Bronchus fibroblast of lung (primary cell): ENCODE measurements around the gene GTPBP6. TPM values are rescaled to one million over a fixed set of nuclear protein-coding genes. Genes with fewer than 3 reads are reported as not detected.

Source experiments
- total RNA-seq: library from RNA; depleted of rRNA; stranded (reverse); fragments of >200 nt; gene quantifications from 2 replicates; pipeline ENCODE4 v1.2.3, GENCODE V29; 2015

Gene GTPBP6
- 66.1 and 68.7 TPM in 2 replicates for total RNA-seq

DNA sequence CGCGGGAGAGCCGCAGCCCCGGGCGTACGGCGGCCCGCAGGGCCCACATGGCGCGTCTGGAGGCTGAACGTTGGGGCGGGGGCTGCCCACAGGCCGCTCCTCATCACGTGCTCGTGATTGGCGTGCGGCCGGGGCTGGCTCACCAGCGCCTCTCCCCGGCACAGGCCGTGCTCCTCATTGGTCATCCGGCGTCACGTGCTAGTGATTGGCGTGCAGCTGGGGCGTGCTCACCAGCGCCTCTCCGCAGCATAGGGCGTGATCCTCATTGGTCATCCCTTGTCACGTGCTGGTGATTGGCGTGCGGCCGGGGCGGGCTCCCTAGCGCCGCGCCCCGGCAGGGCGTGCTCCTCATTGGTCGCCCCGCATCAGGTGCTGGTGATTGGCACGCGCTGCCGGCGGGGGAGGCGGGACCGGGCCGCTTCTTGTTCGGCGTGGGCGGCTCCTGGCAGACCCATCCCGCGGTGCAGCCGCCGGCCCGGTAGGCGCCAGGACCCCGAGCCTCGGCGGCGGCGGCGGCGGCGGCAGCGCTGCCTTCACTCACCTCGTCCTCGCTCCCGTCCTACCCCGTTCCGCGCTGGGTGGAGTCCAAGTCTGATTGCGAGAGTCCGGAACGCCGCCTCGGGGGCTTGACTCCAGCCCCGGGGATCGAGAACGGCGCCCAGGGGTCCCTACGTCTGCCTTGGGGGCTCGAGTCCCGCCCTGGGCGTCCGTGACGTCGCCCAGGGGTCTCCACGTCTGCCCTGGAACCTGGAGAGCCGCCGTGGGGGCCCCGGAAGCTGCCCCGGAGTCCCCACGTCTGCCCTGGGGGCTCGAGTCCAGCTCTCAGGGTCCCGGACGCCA is at the start of gene GTPBP6:
Gene GTPBP6 (minus strand): TSS at position 58 of the 840 bp plus-strand sequence. CDS start 9 bp downstream, at position 49.

DNA sequence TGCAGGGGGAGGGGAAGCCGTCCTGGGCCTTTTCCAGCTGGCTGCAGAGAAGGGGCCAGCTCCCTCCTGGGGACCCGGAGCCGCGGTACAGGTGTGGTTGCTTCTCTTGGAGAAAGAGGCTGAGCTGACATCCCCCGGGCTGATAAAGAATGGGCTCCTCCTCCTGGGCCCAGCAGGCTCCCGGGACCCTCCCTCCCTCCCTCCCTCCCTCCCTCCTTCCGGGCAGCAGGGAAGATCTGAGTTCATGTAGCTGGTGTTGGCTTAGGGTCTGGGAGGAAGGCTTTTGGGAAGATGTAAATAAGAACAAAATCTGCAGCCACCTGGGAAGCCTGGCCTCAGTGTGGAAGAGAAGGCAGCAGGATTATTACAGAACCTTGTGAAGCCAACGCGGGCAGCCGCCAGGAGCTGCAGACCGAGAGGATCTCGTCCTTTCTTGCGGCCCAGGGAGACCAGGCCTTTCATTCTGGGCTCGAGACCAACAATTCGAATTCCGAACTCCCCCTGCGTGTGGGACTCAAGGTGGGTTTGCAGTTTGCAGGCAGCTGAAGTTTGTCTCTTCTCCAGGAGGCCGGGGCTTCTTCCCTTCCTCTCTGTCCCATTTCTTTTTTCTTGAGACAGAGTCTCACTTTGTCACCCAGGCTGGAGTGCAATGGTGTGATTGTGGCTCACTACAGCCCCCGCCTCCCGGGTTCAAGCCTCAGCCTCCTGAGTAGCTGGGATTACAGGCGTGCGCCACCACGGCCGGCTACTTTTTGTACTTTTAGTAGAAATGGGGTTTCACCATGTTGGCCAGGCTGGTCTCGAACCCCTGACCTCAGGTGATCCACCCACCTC is 37.2 kb downstream of the GTPBP6 start, which contains the start of gene PLCXD1:
Gene PLCXD1 (plus strand): TSS at position 216 of the 834 bp plus-strand sequence. CDS start 2,807 bp downstream, outside the sequence.

Other genes with a start within 250 kb of the GTPBP6 start
- 29.1 and 30.0 TPM in 2 replicates for gene PLCXD1, start 37.4 kb downstream of the GTPBP6 start, total RNA-seq
- gene PPP2R3B, start 68.1 kb upstream of the GTPBP6 start, total RNA-seq, result 15.5 and 18.8 TPM in 2 replicates